ENCODE results near the gene NDUFC1.

NDUFC1 gene

DNA sequence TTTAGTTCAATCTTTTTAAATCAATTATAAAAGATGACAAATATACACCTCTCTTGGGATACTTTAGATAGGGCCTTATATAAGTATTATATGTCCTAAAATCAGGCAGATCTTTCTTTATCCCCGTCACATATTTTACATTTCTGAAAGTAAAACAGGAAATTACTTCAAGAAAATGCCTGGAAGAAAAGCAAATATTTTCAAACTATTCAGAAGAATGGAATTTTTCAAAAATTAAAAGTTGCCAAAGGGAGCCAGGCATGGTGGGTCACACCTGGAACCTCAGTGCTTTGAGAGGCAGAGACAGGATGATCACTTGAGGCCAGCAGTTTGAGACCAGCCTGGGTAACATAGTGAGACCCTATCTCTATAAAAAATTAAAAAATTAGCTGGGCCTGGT is 56.7 kb downstream of the NDUFC1 start:
- TF ChIP-seq ZNF302 (tag by site-specific recombination; IDR thresholded peaks at IDR 0.05; ENCODE audit: low read depth) (no peak), ZNF837 (tag by site-specific recombination; IDR thresholded peaks at IDR 0.05) (no peak), ZNF623 (tag by site-specific recombination; IDR thresholded peaks at IDR 0.05) (no peak)
- TF ChIP-seq, protein P1, sequence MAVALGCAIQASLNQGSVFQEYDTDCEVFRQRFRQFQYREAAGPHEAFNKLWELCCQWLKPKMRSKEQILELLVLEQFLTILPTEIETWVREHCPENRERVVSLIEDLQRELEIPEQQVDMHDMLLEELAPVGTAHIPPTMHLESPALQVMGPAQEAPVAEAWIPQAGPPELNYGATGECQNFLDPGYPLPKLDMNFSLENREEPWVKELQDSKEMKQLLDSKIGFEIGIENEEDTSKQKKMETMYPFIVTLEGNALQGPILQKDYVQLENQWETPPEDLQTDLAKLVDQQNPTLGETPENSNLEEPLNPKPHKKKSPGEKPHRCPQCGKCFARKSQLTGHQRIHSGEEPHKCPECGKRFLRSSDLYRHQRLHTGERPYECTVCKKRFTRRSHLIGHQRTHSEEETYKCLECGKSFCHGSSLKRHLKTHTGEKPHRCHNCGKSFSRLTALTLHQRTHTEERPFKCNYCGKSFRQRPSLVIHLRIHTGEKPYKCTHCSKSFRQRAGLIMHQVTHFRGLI (tag by site-specific recombination; IDR thresholded peaks at IDR 0.05): no peak
- TF ChIP-seq, protein P2, sequence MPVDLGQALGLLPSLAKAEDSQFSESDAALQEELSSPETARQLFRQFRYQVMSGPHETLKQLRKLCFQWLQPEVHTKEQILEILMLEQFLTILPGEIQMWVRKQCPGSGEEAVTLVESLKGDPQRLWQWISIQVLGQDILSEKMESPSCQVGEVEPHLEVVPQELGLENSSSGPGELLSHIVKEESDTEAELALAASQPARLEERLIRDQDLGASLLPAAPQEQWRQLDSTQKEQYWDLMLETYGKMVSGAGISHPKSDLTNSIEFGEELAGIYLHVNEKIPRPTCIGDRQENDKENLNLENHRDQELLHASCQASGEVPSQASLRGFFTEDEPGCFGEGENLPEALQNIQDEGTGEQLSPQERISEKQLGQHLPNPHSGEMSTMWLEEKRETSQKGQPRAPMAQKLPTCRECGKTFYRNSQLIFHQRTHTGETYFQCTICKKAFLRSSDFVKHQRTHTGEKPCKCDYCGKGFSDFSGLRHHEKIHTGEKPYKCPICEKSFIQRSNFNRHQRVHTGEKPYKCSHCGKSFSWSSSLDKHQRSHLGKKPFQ (tag by site-specific recombination; IDR thresholded peaks at IDR 0.05): no peak
- H3K36me3 ChIP-seq (ENCODE audit: control insufficient read depth in 2 of 2, insufficient read depth in 1 of 2, low read length in 2 of 2): no peaks in the 10 kb centered on the region
- no peaks in the 10 kb centered on the region; the same call in 1 of the 2 replicates for H3K4me1 ChIP-seq (ENCODE audit: control insufficient read depth, insufficient read depth, low read length)
- no peaks in the 10 kb centered on the region for H3K9me3 ChIP-seq (ENCODE audit: control insufficient read depth, insufficient read depth, low read depth, low read length)
- no peak overlapping the region for H3K4me3 ChIP-seq (ENCODE audit: low read depth, low read length)
- POLR2A ChIA-PET: no interaction called here
- CTCF ChIA-PET: interaction anchor here (0.6 to 0.7 kb wide), 2 partner anchors 35 to 357 kb away, joined by 3 to 4 read pairs; partner anchors contain the start of gene MGARP
- H3K27ac ChIP-seq (ENCODE audit: extremely low read depth, low read depth, low read length): no peak overlapping the region

DNA sequence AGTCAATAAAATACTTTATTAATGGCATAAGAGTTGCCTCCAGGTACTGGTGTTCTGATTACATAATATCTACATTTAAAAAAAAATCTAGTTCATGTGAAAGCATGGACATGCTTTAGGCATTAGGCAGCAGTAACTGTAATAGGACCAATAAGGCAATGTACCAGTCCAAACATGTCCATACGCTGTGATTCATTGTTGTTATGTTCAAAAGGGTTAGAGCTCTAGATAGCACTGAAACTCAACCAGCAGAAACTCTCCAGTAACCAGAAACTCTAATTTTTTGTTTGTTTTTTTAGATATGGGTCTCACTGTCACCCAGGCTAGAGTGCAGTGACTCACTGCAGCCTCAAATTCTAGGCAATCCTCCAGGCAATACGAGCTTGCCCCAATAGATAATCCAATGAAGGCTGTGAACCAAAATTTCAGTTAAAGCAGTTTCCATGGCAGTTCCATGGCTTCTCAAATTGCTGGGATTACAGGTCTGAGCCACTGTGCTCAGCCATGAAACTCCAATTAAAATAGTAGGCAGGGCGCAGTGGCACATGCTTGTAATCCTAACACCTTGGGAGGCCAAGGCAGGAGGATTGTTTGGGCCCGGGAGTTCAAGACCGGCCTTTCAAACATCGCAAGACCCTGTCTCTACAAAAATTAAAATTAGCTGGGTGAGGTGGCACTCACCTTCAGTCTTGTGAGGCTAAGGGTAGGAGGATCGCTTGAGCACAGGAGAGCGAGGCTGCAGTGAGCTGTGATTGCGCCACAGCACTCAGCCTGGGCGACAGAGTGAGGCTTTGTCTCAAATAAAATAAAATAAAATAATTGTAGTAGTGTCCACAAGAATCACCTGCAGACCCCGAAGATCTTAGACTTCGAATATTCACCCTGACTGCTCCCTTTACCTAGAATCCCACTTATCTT is 58.6 kb downstream of the NDUFC1 start:
- Histone ChIP-seq H3K9me3 (ENCODE audit: control insufficient read depth, insufficient read depth, low read depth, low read length) (no peaks in the 10 kb centered on the region), H3K36me3 (ENCODE audit: control insufficient read depth in 2 of 2, insufficient read depth in 1 of 2, low read length in 2 of 2) (no peaks in the 10 kb centered on the region), H3K4me3 (ENCODE audit: low read depth, low read length) (no peak overlapping the region), H3K27ac (ENCODE audit: extremely low read depth, low read depth, low read length) (peak overlapping the region; percentile 37; the same call in 1 of the 2 replicates), H3K4me1 (ENCODE audit: control insufficient read depth, insufficient read depth, low read length) (no peaks in the 10 kb centered on the region; the same call in 1 of the 2 replicates)
- POLR2A ChIA-PET: interaction anchor here (0.6 to 1.5 kb wide), 4 partner anchors 36 to 67 kb away, joined by 3 to 11 read pairs (median 5); partner anchors contain the start of genes ELF2, MGARP and NAA15
- CTCF ChIA-PET: interaction anchor here (0.6 to 0.9 kb wide), 2 partner anchors 11 to 19 kb away, joined by 3 to 7 read pairs; no protein-coding TSS in a partner anchor
- TF ChIP-seq ZIC2 (tag by site-specific recombination; IDR thresholded peaks at IDR 0.05) (no peak), ZEB2 (tag by site-specific recombination; IDR thresholded peaks at IDR 0.05) (peak; percentile 97), ZNF394 (tag by site-specific recombination; IDR thresholded peaks at IDR 0.05; ENCODE audit: borderline replicate concordance) (peak; percentile 50; the same call in 1 of the 2 replicates), ZNF843 (tag by site-specific recombination; IDR thresholded peaks at IDR 0.05) (peak; percentile 90), ZBTB21 (tag by site-specific recombination; IDR thresholded peaks at IDR 0.05) (0 out of 2 replicates have a peak, but pooled peaks have one; percentile 20), HOXC10 (CRISPR knock-in tag; IDR thresholded peaks at IDR 0.05) (no peak), ZNF248 (tag by site-specific recombination; IDR thresholded peaks at IDR 0.05) (no peak), ZNF10 (tag by site-specific recombination; IDR thresholded peaks at IDR 0.05) (peak; percentile 55; the same call in 1 of the 2 replicates), ZNF354C (tag by site-specific recombination; IDR thresholded peaks at IDR 0.05; ENCODE audit: borderline replicate concordance, low read depth) (no peak), HOXD13 (CRISPR knock-in tag; IDR thresholded peaks at IDR 0.05; ENCODE audit: borderline replicate concordance) (no peak), ZNF302 (tag by site-specific recombination; IDR thresholded peaks at IDR 0.05; ENCODE audit: low read depth) (no peak), ZNF48 (tag by site-specific recombination; IDR thresholded peaks at IDR 0.05) (no peak), SCRT1 (tag by site-specific recombination; IDR thresholded peaks at IDR 0.05; ENCODE audit: borderline replicate concordance) (no peak), ZNF658 (tag by site-specific recombination; IDR thresholded peaks at IDR 0.05) (no peak)
- TF ChIP-seq, protein P3, sequence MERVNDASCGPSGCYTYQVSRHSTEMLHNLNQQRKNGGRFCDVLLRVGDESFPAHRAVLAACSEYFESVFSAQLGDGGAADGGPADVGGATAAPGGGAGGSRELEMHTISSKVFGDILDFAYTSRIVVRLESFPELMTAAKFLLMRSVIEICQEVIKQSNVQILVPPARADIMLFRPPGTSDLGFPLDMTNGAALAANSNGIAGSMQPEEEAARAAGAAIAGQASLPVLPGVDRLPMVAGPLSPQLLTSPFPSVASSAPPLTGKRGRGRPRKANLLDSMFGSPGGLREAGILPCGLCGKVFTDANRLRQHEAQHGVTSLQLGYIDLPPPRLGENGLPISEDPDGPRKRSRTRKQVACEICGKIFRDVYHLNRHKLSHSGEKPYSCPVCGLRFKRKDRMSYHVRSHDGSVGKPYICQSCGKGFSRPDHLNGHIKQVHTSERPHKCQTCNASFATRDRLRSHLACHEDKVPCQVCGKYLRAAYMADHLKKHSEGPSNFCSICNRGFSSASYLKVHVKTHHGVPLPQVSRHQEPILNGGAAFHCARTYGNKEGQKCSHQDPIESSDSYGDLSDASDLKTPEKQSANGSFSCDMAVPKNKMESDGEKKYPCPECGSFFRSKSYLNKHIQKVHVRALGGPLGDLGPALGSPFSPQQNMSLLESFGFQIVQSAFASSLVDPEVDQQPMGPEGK (tag by site-specific recombination; IDR thresholded peaks at IDR 0.05): peak; percentile 30; the same call in 1 of the 2 replicates
- TF ChIP-seq, protein P4, sequence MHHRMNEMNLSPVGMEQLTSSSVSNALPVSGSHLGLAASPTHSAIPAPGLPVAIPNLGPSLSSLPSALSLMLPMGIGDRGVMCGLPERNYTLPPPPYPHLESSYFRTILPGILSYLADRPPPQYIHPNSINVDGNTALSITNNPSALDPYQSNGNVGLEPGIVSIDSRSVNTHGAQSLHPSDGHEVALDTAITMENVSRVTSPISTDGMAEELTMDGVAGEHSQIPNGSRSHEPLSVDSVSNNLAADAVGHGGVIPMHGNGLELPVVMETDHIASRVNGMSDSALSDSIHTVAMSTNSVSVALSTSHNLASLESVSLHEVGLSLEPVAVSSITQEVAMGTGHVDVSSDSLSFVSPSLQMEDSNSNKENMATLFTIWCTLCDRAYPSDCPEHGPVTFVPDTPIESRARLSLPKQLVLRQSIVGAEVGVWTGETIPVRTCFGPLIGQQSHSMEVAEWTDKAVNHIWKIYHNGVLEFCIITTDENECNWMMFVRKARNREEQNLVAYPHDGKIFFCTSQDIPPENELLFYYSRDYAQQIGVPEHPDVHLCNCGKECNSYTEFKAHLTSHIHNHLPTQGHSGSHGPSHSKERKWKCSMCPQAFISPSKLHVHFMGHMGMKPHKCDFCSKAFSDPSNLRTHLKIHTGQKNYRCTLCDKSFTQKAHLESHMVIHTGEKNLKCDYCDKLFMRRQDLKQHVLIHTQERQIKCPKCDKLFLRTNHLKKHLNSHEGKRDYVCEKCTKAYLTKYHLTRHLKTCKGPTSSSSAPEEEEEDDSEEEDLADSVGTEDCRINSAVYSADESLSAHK (tag by site-specific recombination; IDR thresholded peaks at IDR 0.05): peak; percentile 93
- TF ChIP-seq, protein P5, sequence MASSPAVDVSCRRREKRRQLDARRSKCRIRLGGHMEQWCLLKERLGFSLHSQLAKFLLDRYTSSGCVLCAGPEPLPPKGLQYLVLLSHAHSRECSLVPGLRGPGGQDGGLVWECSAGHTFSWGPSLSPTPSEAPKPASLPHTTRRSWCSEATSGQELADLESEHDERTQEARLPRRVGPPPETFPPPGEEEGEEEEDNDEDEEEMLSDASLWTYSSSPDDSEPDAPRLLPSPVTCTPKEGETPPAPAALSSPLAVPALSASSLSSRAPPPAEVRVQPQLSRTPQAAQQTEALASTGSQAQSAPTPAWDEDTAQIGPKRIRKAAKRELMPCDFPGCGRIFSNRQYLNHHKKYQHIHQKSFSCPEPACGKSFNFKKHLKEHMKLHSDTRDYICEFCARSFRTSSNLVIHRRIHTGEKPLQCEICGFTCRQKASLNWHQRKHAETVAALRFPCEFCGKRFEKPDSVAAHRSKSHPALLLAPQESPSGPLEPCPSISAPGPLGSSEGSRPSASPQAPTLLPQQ (tag by site-specific recombination; IDR thresholded peaks at IDR 0.05): 0 out of 2 replicates have a peak, but pooled peaks have one; percentile 4
- TF ChIP-seq, protein P6, sequence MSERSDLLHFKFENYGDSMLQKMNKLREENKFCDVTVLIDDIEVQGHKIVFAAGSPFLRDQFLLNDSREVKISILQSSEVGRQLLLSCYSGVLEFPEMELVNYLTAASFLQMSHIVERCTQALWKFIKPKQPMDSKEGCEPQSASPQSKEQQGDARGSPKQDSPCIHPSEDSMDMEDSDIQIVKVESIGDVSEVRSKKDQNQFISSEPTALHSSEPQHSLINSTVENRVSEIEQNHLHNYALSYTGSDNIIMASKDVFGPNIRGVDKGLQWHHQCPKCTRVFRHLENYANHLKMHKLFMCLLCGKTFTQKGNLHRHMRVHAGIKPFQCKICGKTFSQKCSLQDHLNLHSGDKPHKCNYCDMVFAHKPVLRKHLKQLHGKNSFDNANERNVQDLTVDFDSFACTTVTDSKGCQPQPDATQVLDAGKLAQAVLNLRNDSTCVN (tag by site-specific recombination; optimal IDR thresholded peaks at IDR 0.05): no peak
